Upper lobe of left lung (tissue), 4 donors: Measurements from ENCODE around the gene CALHM4.

Source experiments
- CTCF ChIP-seq, 6 experiments: fragments of 450-650 bp in 4 of 6; fragments of 200-600 bp in 2 of 6; sonication (generic) in 2 of 6; IDR thresholded peaks; one replicate each; pipeline ENCODE4 v1.5.1; 2016 to 2019; ENCODE audit warnings: antibody characterized with exemption in 6 of 6
- EP300 ChIP-seq, 4 donors: sonication (generic); formaldehyde crosslinking; IDR thresholded peaks; one replicate each; pipeline ENCODE4 v1.5.1; 2017; ENCODE audit warnings: antibody characterized with exemption in 4 of 4, control low read depth in 2 of 4
- POLR2AphosphoS5 ChIP-seq, 2 donors: sonication (generic); formaldehyde crosslinking; IDR thresholded peaks; one replicate each; pipeline ENCODE4 v1.5.1; 2017; ENCODE audit warnings: antibody characterized with exemption in 2 of 2

GRCh38 chr6:116568821-116569755 lies 15.5 kb downstream of the CALHM4 start:
- TF ChIP-seq EP300 (IDR thresholded peaks at IDR 0.05) = no peak
- no peak for TF ChIP-seq CTCF (IDR thresholded peaks at IDR 0.05)
- no peak for TF ChIP-seq POLR2AphosphoS5 (IDR thresholded peaks at IDR 0.05)
